ENCODE data around the gene SLC9A4.

GRCh38 chr2:102499558-102499957, 26.5 kb downstream of the SLC9A4 start:
- TF ChIP-seq, protein P1, sequence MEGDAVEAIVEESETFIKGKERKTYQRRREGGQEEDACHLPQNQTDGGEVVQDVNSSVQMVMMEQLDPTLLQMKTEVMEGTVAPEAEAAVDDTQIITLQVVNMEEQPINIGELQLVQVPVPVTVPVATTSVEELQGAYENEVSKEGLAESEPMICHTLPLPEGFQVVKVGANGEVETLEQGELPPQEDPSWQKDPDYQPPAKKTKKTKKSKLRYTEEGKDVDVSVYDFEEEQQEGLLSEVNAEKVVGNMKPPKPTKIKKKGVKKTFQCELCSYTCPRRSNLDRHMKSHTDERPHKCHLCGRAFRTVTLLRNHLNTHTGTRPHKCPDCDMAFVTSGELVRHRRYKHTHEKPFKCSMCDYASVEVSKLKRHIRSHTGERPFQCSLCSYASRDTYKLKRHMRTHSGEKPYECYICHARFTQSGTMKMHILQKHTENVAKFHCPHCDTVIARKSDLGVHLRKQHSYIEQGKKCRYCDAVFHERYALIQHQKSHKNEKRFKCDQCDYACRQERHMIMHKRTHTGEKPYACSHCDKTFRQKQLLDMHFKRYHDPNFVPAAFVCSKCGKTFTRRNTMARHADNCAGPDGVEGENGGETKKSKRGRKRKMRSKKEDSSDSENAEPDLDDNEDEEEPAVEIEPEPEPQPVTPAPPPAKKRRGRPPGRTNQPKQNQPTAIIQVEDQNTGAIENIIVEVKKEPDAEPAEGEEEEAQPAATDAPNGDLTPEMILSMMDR (IDR thresholded peaks at IDR 0.05; ENCODE audit: low read depth, low read length, poor library complexity, severe bottlenecking) = no peak
- no peak for TF ChIP-seq EZH2phosphoT487 (IDR thresholded peaks at IDR 0.05; ENCODE audit: borderline replicate concordance, low read length)
